HG03571 (cell line): ENCODE measurements around the gene PIK3R1.

Experiments used
- ATAC-seq: cut with Tn5 transposase; IDR thresholded peaks from one replicate; pipeline ENCODE4 v1.9.1; 2021; ENCODE audit not compliant: unreplicated experiment

The PIK3R1 gene

DNA sequence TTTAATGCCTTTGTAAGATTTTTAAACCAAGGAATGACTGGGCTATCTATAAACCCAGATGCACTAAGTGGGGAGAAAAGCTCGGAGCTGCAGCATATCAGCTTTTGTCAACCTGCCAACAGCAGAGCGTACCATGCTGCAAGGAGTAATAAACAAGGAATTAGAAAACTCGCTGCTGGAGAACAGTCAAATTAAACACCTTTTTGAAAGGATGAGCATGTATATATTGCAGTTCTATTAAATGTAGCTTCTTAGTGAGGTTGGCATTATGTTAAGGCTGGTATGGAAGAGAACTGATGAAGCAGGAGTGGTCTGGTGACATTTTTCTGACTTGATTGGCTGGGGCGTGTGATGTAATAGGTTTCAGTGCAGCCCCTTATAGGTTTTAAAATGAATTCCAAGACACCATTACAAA lies 74.7 kb downstream of the PIK3R1 start:
- ATAC-seq = no peak

DNA sequence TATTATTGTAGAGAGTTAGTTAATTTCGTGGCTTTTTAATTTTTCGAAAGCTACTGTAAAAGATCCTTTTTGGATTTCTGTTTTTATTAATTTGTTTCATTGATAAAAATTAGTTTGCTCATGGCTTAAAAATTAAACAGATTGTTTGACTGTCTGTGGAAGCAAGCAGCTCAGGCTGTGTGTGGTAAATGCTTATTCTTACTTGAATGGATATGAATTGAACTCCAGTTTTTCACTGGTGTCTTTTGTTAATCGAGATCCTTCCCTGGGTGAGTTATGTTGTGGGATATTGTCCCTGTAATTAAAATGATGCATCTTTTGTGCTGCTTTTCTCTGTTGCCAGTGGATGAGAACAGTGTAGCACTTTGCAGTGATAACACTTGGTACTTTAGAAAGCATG lies 75.3 kb downstream of the PIK3R1 start:
- ATAC-seq = no peak

DNA sequence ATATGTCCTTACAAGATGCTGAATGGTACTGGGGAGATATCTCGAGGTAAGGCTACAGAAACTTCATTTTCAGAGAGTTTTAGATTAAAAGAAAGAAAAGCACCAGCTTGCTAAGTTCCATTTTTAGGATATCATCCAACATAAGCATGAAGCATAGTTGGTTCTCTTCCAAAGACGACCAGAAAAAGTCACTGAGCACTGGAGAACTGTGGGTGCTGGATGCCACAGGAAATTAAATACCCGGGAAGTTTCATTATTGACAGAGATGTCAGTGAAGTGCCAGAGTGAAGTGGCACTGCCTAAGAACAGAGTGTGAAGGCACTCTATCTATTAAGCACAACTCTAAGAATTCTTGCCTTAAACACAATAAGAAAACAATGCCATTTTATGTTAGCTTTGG lies 76.8 kb downstream of the PIK3R1 start:
- no peak for ATAC-seq

DNA sequence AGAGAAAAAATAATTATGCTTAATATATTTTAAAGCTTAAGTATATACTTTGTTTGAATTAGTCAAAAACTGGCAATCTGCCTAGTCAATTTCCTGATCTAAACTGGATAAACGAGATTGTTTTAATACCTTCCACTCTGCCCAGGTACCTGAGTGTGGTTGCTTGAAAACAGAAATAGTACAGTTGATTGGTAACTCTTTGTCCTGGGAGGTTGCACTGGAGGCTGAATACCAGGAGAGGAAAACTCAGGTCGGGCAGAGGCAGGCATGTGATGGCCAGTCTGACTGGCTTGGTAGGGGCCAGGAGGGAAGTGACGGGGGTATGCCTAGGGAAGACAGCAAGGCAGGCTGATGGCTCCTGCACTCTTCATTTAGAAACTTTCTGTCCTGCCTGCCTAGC lies 80.2 kb downstream of the PIK3R1 start:
- no peak for ATAC-seq

DNA sequence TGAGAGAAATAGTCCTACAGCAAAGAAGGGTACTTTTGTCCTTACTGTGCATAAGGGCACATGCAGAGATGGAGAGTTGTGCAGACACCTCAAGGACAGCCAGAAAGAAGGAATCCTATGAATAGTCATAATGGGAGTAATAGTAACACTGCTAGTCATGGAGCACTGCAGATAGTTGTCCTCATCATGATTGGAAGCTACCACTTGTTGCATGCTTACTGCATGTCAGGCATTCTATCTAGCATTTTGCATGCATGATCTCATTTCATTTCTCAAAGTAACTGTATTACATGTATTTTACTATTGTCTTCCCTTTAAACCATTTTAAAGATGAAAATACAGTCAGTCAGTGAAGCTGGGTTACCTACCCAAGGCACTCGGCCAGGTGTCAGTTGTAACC lies 81.3 kb downstream of the PIK3R1 start:
- ATAC-seq = no peak

DNA sequence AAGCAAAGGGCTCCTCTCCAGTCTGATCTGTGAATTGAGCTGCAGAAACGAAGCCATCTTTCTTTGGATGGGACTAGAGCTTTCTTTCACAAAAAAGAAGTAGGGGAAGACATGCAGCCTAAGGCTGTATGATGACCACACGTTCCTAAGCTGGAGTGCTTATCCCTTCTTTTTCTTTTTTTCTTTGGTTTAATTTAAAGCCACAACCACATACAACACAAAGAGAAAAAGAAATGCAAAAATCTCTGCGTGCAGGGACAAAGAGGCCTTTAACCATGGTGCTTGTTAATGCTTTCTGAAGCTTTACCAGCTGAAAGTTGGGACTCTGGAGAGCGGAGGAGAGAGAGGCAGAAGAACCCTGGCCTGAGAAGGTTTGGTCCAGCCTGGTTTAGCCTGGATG lies 82.1 kb downstream of the PIK3R1 start:
- ATAC-seq = no peak

DNA sequence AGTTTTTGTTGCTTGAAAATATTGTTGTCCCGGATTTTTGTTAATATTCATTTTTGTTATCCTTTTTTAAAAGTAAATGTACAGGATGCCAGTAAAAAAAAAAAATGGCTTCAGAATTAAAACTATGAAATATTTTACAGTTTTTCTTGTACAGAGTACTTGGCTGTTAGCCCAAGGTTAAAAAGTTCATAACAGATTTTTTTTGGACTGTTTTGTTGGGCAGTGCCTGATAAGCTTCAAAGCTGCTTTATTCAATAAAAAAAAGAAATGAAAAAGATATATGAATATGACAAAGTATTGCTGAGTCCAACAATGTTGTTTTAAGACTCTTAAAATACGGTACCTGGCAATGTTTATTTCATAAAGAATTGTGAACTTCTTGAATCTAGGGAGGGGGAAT lies 82.9 kb downstream of the PIK3R1 start:
- ATAC-seq = no peak

DNA sequence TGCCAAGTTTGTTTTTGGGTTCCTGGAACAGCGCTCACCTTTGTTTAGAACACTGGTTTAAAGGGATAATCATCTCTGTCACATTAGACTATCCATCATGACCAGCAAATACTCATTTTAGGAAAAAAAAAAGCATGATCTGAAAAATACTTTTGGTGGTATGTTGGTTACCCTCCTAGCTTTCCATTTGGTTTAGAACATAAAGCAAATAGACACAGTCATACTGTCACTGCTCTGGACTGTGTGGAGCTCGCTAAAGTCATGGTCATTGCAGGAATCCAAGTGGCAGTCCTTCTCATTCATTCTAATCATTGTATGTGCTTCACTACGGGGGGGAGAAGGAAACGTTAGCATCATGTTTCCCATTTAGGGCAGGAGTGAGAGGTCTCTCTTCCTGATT lies 83.5 kb downstream of the PIK3R1 start:
- no peak for ATAC-seq

DNA sequence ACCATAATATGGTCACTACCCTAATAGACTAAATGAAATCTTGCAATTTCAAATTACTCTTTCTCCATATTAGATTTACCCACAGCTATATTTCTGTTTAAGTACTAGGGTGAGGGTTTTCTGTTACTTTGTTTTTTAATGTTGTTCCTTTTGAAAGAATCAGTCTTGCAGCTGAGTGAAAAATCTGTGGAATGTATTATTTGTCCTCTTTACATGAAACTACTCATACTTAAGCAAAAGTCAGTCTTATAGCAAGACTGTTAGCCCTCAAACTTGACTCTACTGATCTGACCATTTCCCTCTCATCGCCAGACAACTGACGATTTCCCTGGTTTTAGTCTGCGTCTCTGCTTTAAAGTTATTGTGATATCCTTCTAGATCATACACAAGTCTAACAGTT lies 84.0 kb downstream of the PIK3R1 start:
- ATAC-seq = no peak

DNA sequence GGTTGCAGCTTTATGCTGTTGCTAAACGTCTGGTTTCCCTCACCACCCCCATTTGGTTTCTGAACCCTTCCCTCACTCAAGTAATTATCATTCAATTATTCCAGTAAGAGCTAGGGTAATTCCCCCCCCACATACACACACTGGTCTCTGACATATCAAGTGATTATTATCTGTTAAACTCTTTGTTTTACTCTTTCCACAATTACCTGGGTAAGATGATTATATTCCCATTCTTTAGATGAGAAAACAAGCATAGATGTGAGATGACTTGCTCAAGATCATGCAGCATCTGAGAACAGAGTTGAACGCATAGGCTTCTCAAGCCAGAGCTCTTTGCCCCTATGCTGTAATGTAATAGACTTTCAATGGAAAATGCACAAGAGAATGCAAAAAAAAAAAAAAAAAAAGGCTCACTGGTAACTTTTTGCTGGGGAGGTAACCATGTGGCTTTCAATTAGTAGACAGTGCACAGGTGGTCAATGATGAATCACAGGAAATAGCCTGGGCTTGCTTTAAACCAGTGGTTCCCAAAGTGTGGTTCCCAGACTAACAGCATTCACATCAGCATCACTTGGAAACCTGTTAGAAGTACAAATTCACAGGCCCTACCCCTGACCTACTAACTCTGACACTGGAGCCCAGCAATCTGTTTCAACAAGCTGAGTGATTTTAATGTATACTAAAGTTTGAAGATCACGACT lies 87.6 kb downstream of the PIK3R1 start:
- ATAC-seq = peak; percentile 61

DNA sequence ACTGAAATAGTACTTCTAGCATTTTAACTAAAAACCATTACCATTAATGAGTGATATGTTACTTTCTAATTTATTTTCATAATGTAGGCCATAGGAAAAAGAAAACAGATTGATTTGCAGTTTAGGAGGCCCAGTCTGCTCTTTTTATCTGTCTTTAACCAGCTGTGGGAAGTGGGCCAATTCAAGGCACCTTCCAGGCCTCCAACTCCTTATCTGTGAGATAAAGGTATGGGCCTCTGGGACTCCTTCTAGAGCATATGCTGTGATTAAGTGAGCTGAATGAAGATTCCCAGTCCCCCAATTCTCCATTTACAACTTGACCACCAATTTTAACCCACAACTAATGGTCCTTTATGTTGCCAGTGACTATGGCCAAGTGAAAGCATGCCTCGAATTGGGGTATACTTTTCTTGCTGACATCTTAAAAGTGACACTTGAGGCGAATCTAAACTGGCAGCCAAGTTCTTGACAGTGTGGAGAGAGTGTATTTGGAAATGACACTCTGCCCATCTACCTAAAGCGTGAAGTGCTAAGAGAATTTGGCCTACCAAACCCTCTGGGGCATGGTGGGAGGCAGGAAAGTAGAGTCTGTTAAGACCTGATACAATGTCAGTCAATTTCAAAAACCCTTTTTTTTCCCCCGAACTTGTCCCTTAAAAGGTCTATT lies 88.3 kb downstream of the PIK3R1 start:
- peak; percentile 20 for ATAC-seq

DNA sequence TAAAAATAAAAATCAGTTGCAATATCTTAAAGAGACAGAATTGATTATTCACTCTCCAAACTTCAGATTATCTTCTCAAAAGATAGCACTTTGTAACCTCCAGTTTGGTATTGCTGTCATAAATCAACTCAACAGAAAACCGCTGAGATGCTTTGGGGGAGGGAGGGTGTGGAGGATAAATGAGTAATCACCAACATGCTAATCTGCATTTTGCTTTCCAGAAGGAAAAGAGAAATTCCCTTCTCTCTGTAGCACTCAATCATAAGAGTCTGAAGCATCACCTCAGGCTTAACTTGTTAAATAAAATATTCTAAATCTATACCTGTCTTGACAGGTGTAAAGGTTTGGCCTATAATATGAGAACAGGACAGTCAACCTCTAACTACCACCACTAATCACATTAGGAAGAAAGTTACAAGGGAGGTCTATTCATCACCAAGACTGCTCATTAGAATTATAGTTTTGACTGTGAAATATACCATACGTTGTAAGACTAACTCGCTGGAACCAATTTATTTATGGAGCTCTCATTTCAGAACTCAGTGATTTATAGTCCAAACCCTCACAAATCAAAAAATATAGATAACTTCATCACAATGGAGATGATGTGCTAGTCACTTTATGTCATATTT lies 89.0 kb downstream of the PIK3R1 start:
- no peak for ATAC-seq

DNA sequence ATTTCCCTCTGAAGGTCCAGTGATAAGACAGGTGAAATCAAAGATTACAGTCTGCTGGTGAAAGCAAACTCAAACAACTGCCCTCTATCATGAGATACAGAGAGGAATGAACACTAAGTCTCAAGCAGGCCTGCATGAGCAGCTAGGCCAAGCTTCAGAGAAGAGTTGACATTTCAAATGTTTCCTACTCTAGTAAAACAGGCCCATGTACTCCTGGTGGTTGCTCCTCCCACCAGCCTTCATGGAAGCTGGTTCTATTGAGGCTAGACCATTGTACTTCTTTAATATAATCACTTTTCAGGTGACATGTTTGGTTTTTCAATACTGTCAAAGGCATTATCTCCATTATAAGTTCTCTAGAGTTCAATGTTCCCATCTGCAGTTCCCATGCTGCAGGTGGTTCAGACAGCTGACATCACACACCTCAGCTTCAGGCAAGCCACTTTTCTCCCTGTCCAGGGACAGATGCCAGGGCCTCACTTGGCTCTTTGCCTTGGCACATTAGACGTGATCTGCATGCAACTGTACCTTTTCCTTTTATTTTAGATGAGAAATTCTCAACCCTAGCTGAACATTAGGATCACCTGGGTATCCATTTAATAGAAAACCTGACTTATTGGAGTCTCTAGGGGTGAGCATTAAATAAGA lies 89.8 kb downstream of the PIK3R1 start:
- no peak for ATAC-seq

DNA sequence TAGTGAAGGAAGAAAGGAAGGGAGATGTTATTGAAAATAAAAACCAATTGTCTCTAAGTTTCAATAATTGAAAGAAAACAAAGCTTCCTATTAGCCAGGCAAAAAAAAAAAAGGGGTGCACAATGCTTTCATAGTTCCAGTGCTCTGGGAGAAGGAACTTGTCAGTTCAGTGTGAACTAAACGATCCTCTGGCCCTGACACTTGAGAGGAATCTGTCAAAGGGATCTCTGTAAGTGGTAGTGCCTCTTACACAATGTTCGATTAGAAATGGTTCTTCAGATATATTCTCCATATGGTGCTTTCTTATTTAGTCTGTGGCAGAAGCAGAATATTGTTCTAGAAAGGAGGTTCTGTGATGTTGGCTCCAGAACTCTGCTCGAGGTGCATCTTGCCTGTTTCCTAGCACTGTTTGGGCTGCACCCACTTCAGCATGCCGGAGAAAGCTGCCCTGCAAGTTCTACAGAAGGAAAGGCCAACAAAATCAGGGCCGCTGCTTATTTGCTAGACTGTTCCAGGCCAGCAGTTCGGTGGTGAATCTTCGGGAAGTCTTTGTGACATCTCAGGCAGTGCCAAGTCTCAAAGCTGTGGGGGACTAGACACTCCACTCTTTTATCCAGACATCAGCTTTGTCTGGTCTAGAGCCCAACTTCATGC lies 90.9 kb downstream of the PIK3R1 start:
- no peak for ATAC-seq

DNA sequence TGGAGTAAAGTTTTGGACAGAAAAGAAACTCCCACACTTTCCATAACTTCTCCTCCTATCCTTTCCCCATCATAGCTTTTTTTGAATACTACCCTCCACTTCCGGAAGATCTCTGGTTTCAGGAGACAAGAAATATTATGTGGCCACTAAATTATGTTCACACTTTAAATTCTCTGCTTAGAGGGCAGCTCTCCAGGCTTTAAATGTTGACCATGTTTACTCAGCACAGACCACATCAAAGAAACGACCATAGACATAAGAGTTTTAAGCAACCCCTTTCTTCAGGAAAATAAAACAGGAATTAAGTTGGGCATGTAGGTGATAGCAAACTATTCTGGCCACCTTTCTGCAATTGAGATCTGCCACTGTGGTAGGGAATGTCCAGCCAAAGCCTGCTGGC lies 97.8 kb downstream of the PIK3R1 start:
- no peak for ATAC-seq

DNA sequence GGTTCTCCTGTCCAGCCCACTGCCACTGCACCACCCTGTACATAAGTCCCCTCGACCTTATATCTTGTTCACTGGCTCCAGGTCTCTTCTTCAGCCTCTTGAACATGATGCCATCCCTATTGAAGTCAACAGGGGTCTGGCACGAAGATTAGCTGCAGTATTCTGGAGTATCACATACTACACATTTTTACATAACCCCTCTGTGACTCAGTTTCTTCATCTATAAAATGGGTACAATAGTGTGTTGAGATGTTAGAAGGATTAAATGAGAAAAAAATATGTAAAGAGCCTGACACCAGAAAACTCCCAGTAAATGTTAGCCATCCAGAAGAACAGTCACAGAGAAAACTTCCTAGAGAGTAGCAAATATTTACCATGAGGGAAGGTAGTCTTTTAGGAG lies 98.9 kb downstream of the PIK3R1 start:
- ATAC-seq = no peak

DNA sequence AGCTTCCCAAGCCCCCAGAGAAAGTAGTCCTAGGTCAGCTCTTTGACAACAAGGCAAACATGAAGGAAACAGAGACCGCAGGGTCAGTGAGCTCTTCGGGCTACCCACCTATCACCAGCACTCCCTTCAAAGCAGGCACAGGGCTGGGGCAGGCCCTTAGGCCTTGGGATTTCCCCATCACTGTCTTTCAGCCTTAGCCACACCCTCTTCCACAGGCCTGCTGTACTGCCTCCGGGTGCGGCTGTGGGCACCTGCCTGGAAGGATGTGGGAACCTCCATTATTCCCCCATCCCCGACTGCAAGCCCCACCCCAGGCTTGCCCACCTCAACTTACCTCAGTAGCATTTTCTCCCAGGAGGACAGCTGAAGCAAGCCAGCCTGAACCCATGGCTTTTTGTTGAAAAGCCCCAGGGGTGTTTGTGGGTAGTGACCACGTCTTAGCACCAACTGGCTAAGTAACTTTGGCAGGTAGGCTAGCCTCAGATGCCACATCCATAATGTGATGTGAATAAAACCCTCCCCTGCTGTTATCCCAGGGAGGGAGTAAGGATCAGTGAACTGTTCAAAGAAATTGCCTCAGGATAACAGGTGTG lies 100.2 kb downstream of the PIK3R1 start:
- peak; percentile 96 for ATAC-seq

DNA sequence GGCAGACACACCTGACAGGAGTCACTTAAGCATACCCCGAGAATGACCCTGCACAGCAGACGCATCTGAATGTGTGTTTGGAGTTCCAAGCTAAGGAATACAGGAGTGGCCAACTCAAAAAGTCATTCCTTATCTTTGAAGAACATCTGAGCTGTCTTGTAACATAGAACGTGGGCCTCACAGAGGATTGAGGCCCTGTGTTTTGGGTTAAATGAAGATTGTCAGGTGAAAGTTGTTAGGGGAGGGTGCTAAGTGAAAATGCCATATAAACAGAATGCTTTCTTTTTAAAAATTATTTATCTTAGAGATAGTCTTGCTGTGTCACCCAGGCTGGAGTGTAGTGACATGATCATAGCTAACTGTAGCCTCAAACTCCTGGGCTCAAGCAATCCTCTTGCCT lies 100.9 kb downstream of the PIK3R1 start:
- no peak for ATAC-seq

DNA sequence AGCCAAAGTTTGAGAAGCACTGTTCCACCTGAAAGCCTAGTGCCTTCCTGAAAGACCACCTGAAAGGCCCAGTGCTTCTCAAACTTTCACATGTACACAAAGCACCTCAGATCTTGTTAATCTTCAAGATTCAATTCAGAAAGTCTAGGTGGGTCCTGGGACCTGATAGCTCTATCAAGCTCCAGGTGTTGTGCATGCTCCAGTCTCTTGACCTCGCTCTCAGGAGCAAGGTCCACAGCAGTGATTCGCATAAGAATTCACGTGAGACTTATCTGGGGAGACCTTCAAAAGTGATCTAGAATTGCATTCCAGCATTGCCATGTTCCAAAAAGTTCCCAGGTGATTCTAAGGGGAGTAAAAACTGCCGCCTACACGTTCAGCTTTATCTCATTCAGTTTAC lies 102.1 kb downstream of the PIK3R1 start:
- ATAC-seq = no peak

DNA sequence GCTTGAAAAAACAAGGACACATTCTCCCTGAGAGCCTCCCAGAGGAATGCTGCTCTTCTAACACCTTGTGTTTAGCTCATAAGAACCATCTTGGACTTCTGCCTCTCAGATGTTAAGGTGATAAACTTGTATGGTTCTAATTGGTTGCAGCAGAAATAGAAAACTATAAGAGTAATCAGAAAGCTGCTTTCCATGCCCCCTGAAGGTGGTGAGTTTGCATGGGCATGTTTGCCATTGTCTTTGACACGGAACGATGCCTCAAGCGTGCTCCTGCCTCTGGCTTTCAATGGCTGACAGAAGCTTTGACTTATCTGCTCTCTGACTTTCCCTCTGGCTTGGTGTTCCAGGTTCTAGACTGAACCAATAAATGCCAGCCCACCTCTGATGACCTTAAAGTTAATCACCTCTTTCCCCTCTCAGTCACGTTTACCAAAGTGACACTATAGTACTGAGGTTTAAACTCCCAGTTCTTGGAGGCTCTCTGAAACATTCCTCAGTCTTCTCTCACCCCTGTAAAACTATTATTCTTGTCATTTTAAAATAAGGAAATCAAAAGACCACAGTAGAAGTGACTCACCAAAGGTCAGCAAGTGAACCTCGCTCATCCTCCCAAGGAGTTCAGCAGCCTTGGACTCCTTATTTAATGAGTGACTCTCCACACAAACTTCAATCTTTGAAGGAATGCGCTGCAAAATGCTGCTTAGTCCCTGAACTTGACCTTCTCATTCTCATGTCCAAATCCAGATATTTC lies 103.6 kb downstream of the PIK3R1 start:
- ATAC-seq = no peak
